Endodermal cell (in vitro differentiated cells): ENCODE data around the gene FAM221A. TPM values are rescaled to one million over a fixed set of nuclear protein-coding genes. Genes with fewer than 3 reads are reported as not detected.

ENCODE experiments used
- DNase-seq: peaks from one replicate; pipeline ENCODE4 v3.0.0-alpha.2; 2017
- H3K27ac ChIP-seq: 2 replicates; pipeline ENCODE4 v1.5.1; 2013; ENCODE audit warnings: mild to moderate bottlenecking, low read depth, low read length, moderate library complexity
- H3K27me3 ChIP-seq: 2 replicates; pipeline ENCODE4 v1.6.1; 2013; ENCODE audit warnings: mild to moderate bottlenecking, low read length, moderate library complexity; ENCODE audit not compliant: insufficient read depth, control insufficient read depth, poor library complexity, severe bottlenecking
- H3K36me3 ChIP-seq: 2 replicates; pipeline ENCODE4 v1.7.0; 2013; ENCODE audit warnings: mild to moderate bottlenecking, low read length, moderate library complexity; ENCODE audit not compliant: control insufficient read depth, insufficient read depth
- H3K4me1 ChIP-seq: one replicate; pipeline ENCODE4 v1.7.0; 2013; ENCODE audit warnings: low read length; ENCODE audit not compliant: control insufficient read depth, insufficient read depth
- H3K4me3 ChIP-seq: 2 replicates; pipeline ENCODE4 v1.5.1; 2013; ENCODE audit warnings: mild to moderate bottlenecking, low read length, moderate library complexity
- H3K9ac ChIP-seq: 2 replicates; pipeline ENCODE4 v1.6.1; 2013; ENCODE audit warnings: mild to moderate bottlenecking, low read length, moderate library complexity; ENCODE audit not compliant: poor library complexity, severe bottlenecking; ENCODE audit errors: extremely low read depth
- H3K9me3 ChIP-seq: 2 replicates; pipeline ENCODE4 v1.6.1; 2013; ENCODE audit warnings: mild to moderate bottlenecking, low read length, moderate library complexity; ENCODE audit not compliant: control insufficient read depth
- H3K27ac Mint-ChIP-seq: 2 replicates; pipeline ENCODE4 v1.8.0; 2020; ENCODE audit warnings: mixed read lengths
- H3K27me3 Mint-ChIP-seq: 2 replicates; pipeline ENCODE4 v1.8.0; 2021; ENCODE audit warnings: mild to moderate bottlenecking, mixed read lengths; ENCODE audit not compliant: insufficient read depth
- H3K36me3 Mint-ChIP-seq: 2 replicates; pipeline ENCODE4 v1.8.0; 2020; ENCODE audit warnings: low read depth, mixed read lengths
- H3K4me1 Mint-ChIP-seq: 2 replicates; pipeline ENCODE4 v1.8.0; 2020; ENCODE audit warnings: mixed read lengths
- H3K4me3 Mint-ChIP-seq: 2 replicates; pipeline ENCODE4 v1.8.0; 2020; ENCODE audit warnings: mild to moderate bottlenecking, moderate library complexity, mixed read lengths
- H3K9me3 Mint-ChIP-seq: 2 replicates; pipeline ENCODE4 v1.8.0; 2020; ENCODE audit warnings: mild to moderate bottlenecking, mixed read lengths
- CTCF ChIP-seq: fragments of 200-600 bp; sonication (generic); conservative IDR thresholded peaks from 2 replicates; pipeline ENCODE4 v1.5.0; 2021; ENCODE audit warnings: antibody characterized with exemption, mild to moderate bottlenecking
- WGBS, 2 experiments: methylation state at CpG; one replicate each; pipeline versions ENCODE4 v1.1.5 to v1.1.7; 2013; ENCODE audit warnings: missing lambda C conversion rate in 2 of 2, mixed read lengths in 1 of 2; ENCODE audit not compliant: insufficient coverage in 1 of 2, insufficient read length in 1 of 2; 5-methylcytosine and 5-hydroxymethylcytosine counted together
- total RNA-seq, 2 donors: library from RNA; stranded (reverse); fragmentation: NEBNext Ultra II Directional in 1 of 2; extraction: Animal tissue kit (Norgen Biotek cat#: 25700) in 1 of 2; gene quantifications; 2 replicates in 1 of 2; 3 replicates in 1 of 2; pipeline ENCODE4 v1.2.1, GENCODE V29; 2021

FAM221A gene
- total RNA-seq, 2 donors from 2014 or later = 16.2 to 20.8 TPM

- H3K27ac ChIP-seq = no peak overlapping the region
- H3K4me3 ChIP-seq = no peak overlapping the region
- no peaks in the 10 kb centered on the region for H3K9me3 ChIP-seq
- Mint-ChIP-seq H3K36me3 (peaks cover 52% of the 10 kb centered on the region), H3K9me3 (no peaks in the 10 kb centered on the region), H3K4me3 (no peak overlapping the region), H3K4me1 (no peaks in the 10 kb centered on the region), H3K27ac (no peak overlapping the region), H3K27me3 (no peaks in the 10 kb centered on the region)
- H3K4me1 ChIP-seq = no peaks in the 10 kb centered on the region
- H3K36me3 ChIP-seq = no peaks in the 10 kb centered on the region
- WGBS, 2 experiments = 98% methylated on average over 2 of the region's 2 CpGs; no CpG with 5 or more reads in 1 of the 2 experiments
- DNase-seq = no peak
- no peaks in the 10 kb centered on the region for H3K27me3 ChIP-seq
- H3K9ac ChIP-seq = no peak overlapping the region
- no peak for TF ChIP-seq CTCF
Observed at GRCh38 chr7:23687011-23687410, 7.0 kb downstream of the FAM221A start.

- no peak overlapping the region for H3K9ac ChIP-seq
- Mint-ChIP-seq H3K27ac (no peak overlapping the region), H3K4me3 (no peak overlapping the region), H3K36me3 (peaks cover 60% of the 10 kb centered on the region), H3K27me3 (no peaks in the 10 kb centered on the region), H3K4me1 (no peaks in the 10 kb centered on the region), H3K9me3 (peaks cover 8% of the 10 kb centered on the region)
- no peak for TF ChIP-seq CTCF
- no peaks in the 10 kb centered on the region for H3K9me3 ChIP-seq
- no peak overlapping the region for H3K27ac ChIP-seq
- 93 to 100% methylated on average over 2 to 4 of the region's 4 CpGs for WGBS, 2 experiments
- H3K27me3 ChIP-seq = no peaks in the 10 kb centered on the region
- no peak for DNase-seq
- H3K36me3 ChIP-seq = no peaks in the 10 kb centered on the region
- H3K4me3 ChIP-seq = no peak overlapping the region
- no peaks in the 10 kb centered on the region for H3K4me1 ChIP-seq
Observed at GRCh38 chr7:23689165-23689564, 9.2 kb downstream of the FAM221A start.

- Mint-ChIP-seq H3K27ac (no peak overlapping the region), H3K4me3 (no peak overlapping the region), H3K36me3 (peaks cover 61% of the 10 kb centered on the region), H3K9me3 (peaks cover 10% of the 10 kb centered on the region), H3K4me1 (no peaks in the 10 kb centered on the region), H3K27me3 (no peaks in the 10 kb centered on the region)
- Histone ChIP-seq H3K9me3 (no peaks in the 10 kb centered on the region), H3K4me1 (no peaks in the 10 kb centered on the region), H3K9ac (no peak overlapping the region), H3K4me3 (no peak overlapping the region), H3K36me3 (no peaks in the 10 kb centered on the region), H3K27me3 (no peaks in the 10 kb centered on the region), H3K27ac (no peak overlapping the region)
- DNase-seq = no peak
- 97 to 100% methylated on average over 3 of the region's 4 CpGs for WGBS, 2 experiments
- TF ChIP-seq CTCF = no peak
Observed at GRCh38 chr7:23691320-23691719, 11.3 kb downstream of the FAM221A start.
